Mesenchymal stem cell (in vitro differentiated cells and primary cell): ENCODE data around the gene IGF2.

Experiments
- DNase-seq: peaks from one replicate; pipeline ENCODE4 v3.0.0-alpha.2; 2013
- H2AFZ ChIP-seq: one replicate; pipeline ENCODE4 v1.6.1; 2013; ENCODE audit warnings: low read depth, mild to moderate bottlenecking, control low read depth, inconsistent platforms, low read length, moderate library complexity
- H2AK5ac ChIP-seq: 2 replicates; pipeline ENCODE4 v1.6.1; 2013; ENCODE audit warnings: low read length, moderate library complexity, mild to moderate bottlenecking, inconsistent platforms; ENCODE audit not compliant: severe bottlenecking
- H2BK120ac ChIP-seq: one replicate; pipeline ENCODE4 v1.6.1; 2013; ENCODE audit warnings: low read depth, mild to moderate bottlenecking, inconsistent platforms, low read length, moderate library complexity
- H2BK12ac ChIP-seq, 2 experiments: one replicate each; pipeline ENCODE4 v1.6.1; 2013; ENCODE audit warnings: inconsistent platforms in 2 of 2, low read length in 2 of 2, mild to moderate bottlenecking in 2 of 2, moderate library complexity in 2 of 2, control low read depth in 1 of 2
- H2BK15ac ChIP-seq: one replicate; pipeline ENCODE4 v1.6.1; 2013; ENCODE audit warnings: mild to moderate bottlenecking, low read depth, inconsistent platforms; ENCODE audit not compliant: poor library complexity, severe bottlenecking
- H2BK5ac ChIP-seq: 2 replicates; pipeline ENCODE4 v1.6.1; 2013; ENCODE audit warnings: low read depth, mild to moderate bottlenecking, low read length, control low read depth, inconsistent platforms; ENCODE audit not compliant: poor library complexity, severe bottlenecking
- H3K14ac ChIP-seq, 2 experiments: one replicate each; pipeline ENCODE4 v1.6.1; 2013; ENCODE audit warnings: inconsistent platforms in 2 of 2, low read length in 2 of 2, control low read depth in 1 of 2, mild to moderate bottlenecking in 1 of 2, moderate library complexity in 1 of 2
- H3K18ac ChIP-seq, 2 experiments: one replicate each; pipeline ENCODE4 v1.6.1; 2013; ENCODE audit warnings: inconsistent platforms in 2 of 2, low read length in 2 of 2, control low read depth in 1 of 2, low read depth in 1 of 2, mild to moderate bottlenecking in 1 of 2
- H3K23ac ChIP-seq, 2 experiments: one replicate each; pipeline ENCODE4 v1.6.1; 2013; ENCODE audit warnings: inconsistent platforms in 2 of 2, low read length in 2 of 2, mild to moderate bottlenecking in 2 of 2, moderate library complexity in 2 of 2, control low read depth in 1 of 2
- H3K27ac ChIP-seq: 2 replicates; pipeline ENCODE4 v1.5.1; 2013; ENCODE audit warnings: mild to moderate bottlenecking, moderate library complexity, low read length, control low read depth, inconsistent platforms; ENCODE audit not compliant: poor library complexity, severe bottlenecking
- H3K27me3 ChIP-seq, 2 experiments: 2 replicates each; pipeline versions ENCODE4 v1.6.1 to v1.7.0; 2013; ENCODE audit warnings: low read length in 2 of 2, mild to moderate bottlenecking in 2 of 2, moderate library complexity in 2 of 2, control low read depth in 1 of 2, inconsistent platforms in 1 of 2; ENCODE audit not compliant: control insufficient read depth in 1 of 2, insufficient read depth in 1 of 2
- H3K36me3 ChIP-seq, 2 experiments: 2 replicates each; pipeline versions ENCODE4 v1.6.1 to v1.7.0; 2013; ENCODE audit warnings: low read length in 2 of 2, control low read depth in 1 of 2, inconsistent platforms in 1 of 2, low read depth in 1 of 2, mild to moderate bottlenecking in 1 of 2; ENCODE audit not compliant: insufficient read depth in 2 of 2, control insufficient read depth in 1 of 2
- H3K4ac ChIP-seq, 2 experiments: one replicate each; pipeline ENCODE4 v1.6.1; 2013; ENCODE audit warnings: inconsistent platforms in 2 of 2, low read length in 2 of 2, mild to moderate bottlenecking in 2 of 2, moderate library complexity in 2 of 2, control low read depth in 1 of 2, low read depth in 1 of 2
- H3K4me1 ChIP-seq: 2 replicates; pipeline ENCODE4 v1.6.1; 2013; ENCODE audit warnings: low read depth, low read length, control low read depth; ENCODE audit not compliant: control insufficient read depth, insufficient read depth
- H3K4me2 ChIP-seq: 2 replicates; pipeline ENCODE4 v1.6.1; 2013; ENCODE audit warnings: low read length, mild to moderate bottlenecking, inconsistent platforms; ENCODE audit not compliant: poor library complexity, severe bottlenecking
- H3K4me3 ChIP-seq, 2 experiments: 2 replicates each; pipeline versions ENCODE4 v1.5.1 to v1.7.0; 2013; ENCODE audit warnings: low read length in 2 of 2, mild to moderate bottlenecking in 2 of 2, control low read depth in 1 of 2, low read depth in 1 of 2; ENCODE audit not compliant: insufficient read depth in 1 of 2
- H3K79me1 ChIP-seq: replicated peaks from 2 replicates; pipeline ENCODE4 v1.6.1; 2013; ENCODE audit warnings: mild to moderate bottlenecking, control low read depth, low read length, inconsistent platforms; ENCODE audit not compliant: poor library complexity, severe bottlenecking
- H3K9ac ChIP-seq: 2 replicates; pipeline ENCODE4 v1.7.0; 2013; ENCODE audit warnings: mild to moderate bottlenecking, low read length, moderate library complexity
- H3K9me3 ChIP-seq: 2 replicates; pipeline ENCODE4 v1.7.0; 2013; ENCODE audit warnings: mild to moderate bottlenecking, low read length; ENCODE audit not compliant: control insufficient read depth
- H4K8ac ChIP-seq: one replicate; pipeline ENCODE4 v1.6.1; 2013; ENCODE audit warnings: inconsistent platforms, mild to moderate bottlenecking, low read length, moderate library complexity
- H4K91ac ChIP-seq: one replicate; pipeline ENCODE4 v1.6.1; 2013; ENCODE audit warnings: mild to moderate bottlenecking, low read length, inconsistent platforms
- WGBS: methylation state at CpG from one replicate; pipeline ENCODE4 v1.1.7; 2013; ENCODE audit warnings: mixed read lengths; 5-methylcytosine and 5-hydroxymethylcytosine counted together

Gene IGF2

DNA sequence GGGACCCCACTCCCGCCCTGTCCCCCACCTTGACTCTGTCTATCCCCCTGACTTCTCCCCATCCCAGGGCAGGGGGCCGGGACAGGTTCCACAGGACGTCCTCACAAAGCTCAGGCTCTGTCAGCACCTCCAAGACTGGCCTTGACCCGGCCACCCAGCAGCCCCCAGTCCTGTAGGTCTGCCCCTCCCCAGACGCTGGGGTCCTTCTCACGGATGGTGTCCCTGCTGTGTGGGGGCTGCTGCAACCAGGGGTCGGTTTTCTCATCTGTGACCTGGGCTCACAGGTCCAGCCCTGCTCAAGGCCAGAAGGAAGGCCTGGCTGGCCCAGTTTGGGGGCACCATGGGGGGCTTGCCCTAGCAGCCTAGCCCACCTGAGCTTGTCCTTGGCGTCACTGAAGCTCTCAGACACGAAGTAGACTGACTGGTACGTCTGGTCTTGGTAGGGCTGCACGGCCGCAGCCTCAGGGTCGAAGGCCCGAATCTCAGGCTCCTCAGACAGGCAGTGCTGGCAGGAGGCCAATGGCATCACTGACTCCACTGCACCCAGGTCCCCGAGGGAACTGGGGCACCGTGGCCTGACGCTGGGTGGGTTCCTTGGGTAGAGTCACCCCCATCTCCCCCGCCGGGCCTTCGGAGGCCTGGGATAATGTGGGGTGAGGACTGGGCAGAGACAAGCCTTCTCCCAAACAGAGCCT is 25.8 kb upstream of the IGF2 start:
- Histone ChIP-seq H2AFZ (no peak overlapping the region), H3K4me1 (peaks cover 2% of the 10 kb centered on the region), H4K91ac (no peak overlapping the region), H3K23ac (no peak overlapping the region), H3K14ac (no peak overlapping the region), H3K4me2 (no peak overlapping the region), H3K79me1 (no peaks in the 10 kb centered on the region), H2BK120ac (no peak overlapping the region), H3K36me3 (no peaks in the 10 kb centered on the region), H2BK5ac (no peak overlapping the region), H2BK15ac (no peak overlapping the region), H3K27me3 (peaks cover 0 to 40% of the 10 kb centered on the region in 2 experiments), H2AK5ac (no peak overlapping the region), H3K9ac (no peak overlapping the region), H3K4ac (no peak overlapping the region), H3K18ac (no peak overlapping the region), H4K8ac (no peak overlapping the region), H2BK12ac (no peak overlapping the region), H3K27ac (no peak overlapping the region), H3K9me3 (no peaks in the 10 kb centered on the region), H3K4me3 (no peak overlapping the region)
- whole genome bisulfite sequencing = 85% methylated on average over 20 of the region's 20 CpGs
- no peak for DNase-seq

DNA sequence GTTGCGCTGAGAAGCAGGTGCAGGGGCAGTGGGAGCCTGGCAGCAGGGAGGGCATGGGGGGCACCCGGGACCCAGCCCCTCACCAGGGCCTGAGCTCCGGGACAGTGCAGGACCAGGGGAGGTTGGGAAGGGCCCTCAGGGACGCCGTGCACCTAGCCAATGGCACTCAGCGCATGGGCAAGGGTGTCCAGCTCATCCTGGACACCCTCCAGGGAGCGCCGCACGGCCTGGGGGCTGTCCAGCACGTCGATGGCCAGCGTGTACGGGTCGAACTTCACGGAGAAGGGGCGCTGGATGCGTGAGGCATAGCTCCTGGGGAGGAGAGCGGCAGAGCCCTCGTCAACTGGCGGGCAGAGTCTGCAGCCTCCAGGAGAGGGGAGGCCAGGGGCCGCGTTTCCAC is 24.9 kb upstream of the IGF2 start:
- H3K4me1 ChIP-seq = peaks cover 2% of the 10 kb centered on the region
- H2AK5ac ChIP-seq = no peak overlapping the region
- no peak overlapping the region for H3K18ac ChIP-seq
- H3K79me1 ChIP-seq = no peaks in the 10 kb centered on the region
- no peak overlapping the region for H4K91ac ChIP-seq
- H2BK5ac ChIP-seq = no peak overlapping the region
- no peak overlapping the region for H3K27ac ChIP-seq
- no peak overlapping the region for H3K4me3 ChIP-seq
- H3K23ac ChIP-seq = no peak overlapping the region
- H3K4me2 ChIP-seq = no peak overlapping the region
- H2BK12ac ChIP-seq = no peak overlapping the region
- no peak overlapping the region for H2AFZ ChIP-seq
- peaks cover 0 to 37% of the 10 kb centered on the region in 2 experiments for H3K27me3 ChIP-seq
- no peaks in the 10 kb centered on the region for H3K36me3 ChIP-seq
- H2BK120ac ChIP-seq = no peak overlapping the region
- no peak for DNase-seq
- H2BK15ac ChIP-seq = no peak overlapping the region
- H3K9ac ChIP-seq = no peak overlapping the region
- no peak overlapping the region for H3K4ac ChIP-seq
- no peak overlapping the region for H4K8ac ChIP-seq
- no peaks in the 10 kb centered on the region for H3K9me3 ChIP-seq
- 91% methylated on average over 22 of the region's 22 CpGs for WGBS
- peak overlapping the region in 1 of 2 experiments; percentile 36 for H3K14ac ChIP-seq

DNA sequence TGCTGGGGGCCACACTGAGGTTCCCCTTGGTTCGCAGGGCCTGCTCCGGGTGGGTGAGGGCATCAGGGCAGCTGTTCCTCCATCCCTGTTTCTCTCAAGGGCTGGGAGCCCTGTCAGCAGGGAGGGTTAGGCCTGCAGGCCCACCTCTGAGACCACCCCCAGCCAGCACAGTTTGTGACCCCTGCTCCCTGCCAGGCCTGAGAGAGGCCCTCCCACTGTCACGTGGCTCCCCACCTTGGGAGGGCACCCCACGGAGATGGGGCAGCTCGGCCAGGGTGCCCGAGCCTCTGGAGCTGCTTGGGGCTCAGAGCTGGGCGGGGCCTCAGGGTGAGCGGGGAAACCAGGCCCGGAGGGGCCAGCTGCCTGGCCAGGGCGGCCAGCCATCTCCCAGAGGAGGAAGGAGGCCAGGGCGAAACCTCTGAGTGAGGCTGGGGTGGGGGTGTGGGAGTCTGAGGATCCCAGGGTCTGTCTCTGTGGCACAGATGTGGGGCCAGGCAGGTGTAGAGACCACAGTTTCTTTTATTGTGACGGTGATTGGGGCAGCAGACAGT is 24.3 kb upstream of the IGF2 start:
- no peak overlapping the region for H4K8ac ChIP-seq
- no peak overlapping the region for H2BK12ac ChIP-seq
- no peak for DNase-seq

DNA sequence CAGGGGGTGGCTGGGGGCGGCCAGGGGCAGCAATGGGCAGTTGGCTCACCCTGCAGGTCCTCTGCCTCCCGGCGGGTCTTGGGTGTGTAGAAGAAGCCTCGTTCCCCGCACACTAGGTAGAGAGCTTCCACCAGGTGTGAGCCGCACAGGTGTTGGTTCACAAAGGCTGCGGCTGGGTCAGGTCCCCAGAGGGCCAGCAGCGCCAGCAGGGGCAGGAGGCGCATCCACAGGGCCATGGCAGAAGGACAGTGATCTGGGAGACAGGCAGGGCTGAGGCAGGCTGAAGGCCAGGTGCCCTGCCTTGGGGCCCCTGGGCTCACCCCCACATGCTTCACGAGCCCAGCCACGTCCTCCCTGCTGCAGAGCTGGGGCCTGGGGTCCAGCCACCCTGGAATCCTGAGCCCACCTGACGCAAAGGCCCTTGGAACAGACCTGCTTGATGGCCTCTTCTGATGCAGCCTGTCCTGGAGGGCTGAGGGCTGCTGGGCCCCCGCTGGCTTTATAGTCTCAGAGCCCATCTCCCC is 21.6 kb upstream of the IGF2 start, which contains the start of gene INS:
Gene INS, minus strand, starts transcription at position 474 of the 524 bp plus-strand sequence. Its CDS starts 238 bp downstream, at position 236.
- no peak for DNase-seq
- H2AK5ac ChIP-seq = no peak within 1 kb of the TSS
- H3K79me1 ChIP-seq = no peaks in the 10 kb centered on the region
- peaks cover 7 to 45% of the 10 kb centered on the region in 2 experiments for H3K27me3 ChIP-seq
- H4K8ac ChIP-seq = no peak within 1 kb of the TSS
- H3K27ac ChIP-seq = no peak within 1 kb of the TSS
- no peak within 1 kb of the TSS for H3K18ac ChIP-seq
- no peak within 1 kb of the TSS for H3K14ac ChIP-seq
- no peak within 1 kb of the TSS for H2BK120ac ChIP-seq
- H4K91ac ChIP-seq = no peak within 1 kb of the TSS
- no peaks in the 10 kb centered on the region for H3K9me3 ChIP-seq
- H3K4me1 ChIP-seq = no peaks in the 10 kb centered on the region
- H3K4me3 ChIP-seq = no peak within 1 kb of the TSS
- H3K9ac ChIP-seq = no peak within 1 kb of the TSS
- no peak within 1 kb of the TSS for H3K4ac ChIP-seq
- no peaks in the 10 kb centered on the region for H3K36me3 ChIP-seq
- H3K4me2 ChIP-seq = no peak within 1 kb of the TSS
- H2AFZ ChIP-seq = no peak within 1 kb of the TSS
- H3K23ac ChIP-seq = no peak within 1 kb of the TSS
- no peak within 1 kb of the TSS for H2BK12ac ChIP-seq
- 91% methylated on average over 12 of the region's 13 CpGs for WGBS
- H2BK5ac ChIP-seq = no peak within 1 kb of the TSS
- no peak within 1 kb of the TSS for H2BK15ac ChIP-seq

More for the DNA sequence above, 24.3 kb upstream of the IGF2 start:
- Histone ChIP-seq H2BK120ac (no peak overlapping the region), H2BK15ac (no peak overlapping the region), H3K79me1 (no peaks in the 10 kb centered on the region), H4K91ac (no peak overlapping the region), H3K27ac (no peak overlapping the region), H3K14ac (no peak overlapping the region), H2AK5ac (no peak overlapping the region), H3K18ac (no peak overlapping the region), H3K4ac (no peak overlapping the region), H2AFZ (no peak overlapping the region), H2BK5ac (no peak overlapping the region), H3K27me3 (peaks cover 0 to 36% of the 10 kb centered on the region in 2 experiments), H3K9me3 (no peaks in the 10 kb centered on the region), H3K36me3 (no peaks in the 10 kb centered on the region), H3K4me1 (peaks cover 2% of the 10 kb centered on the region), H3K4me3 (no peak overlapping the region), H3K9ac (no peak overlapping the region), H3K23ac (no peak overlapping the region), H3K4me2 (no peak overlapping the region)
- WGBS = 71% methylated on average over 12 of the region's 12 CpGs
